OCI-LY3 (cell line): ENCODE measurements around the gene NT5M.

Experiments used
- H2AFZ ChIP-seq: fragments of 200-600, 300-600 bp; shearing (Covaris generic); 2 replicates; pipeline ENCODE4 v1.6.0; 2014; ENCODE audit warnings: antibody characterized with exemption, low read depth, low read length
- H3K27ac ChIP-seq: fragments of 200-600, 300-600 bp; sonication (generic); 2 replicates; pipeline ENCODE4 v1.5.1; 2014; ENCODE audit warnings: mild to moderate bottlenecking, low read length, moderate library complexity, mixed read lengths
- H3K27me3 ChIP-seq: fragments of 200-600, 300-600 bp; sonication (generic); 2 replicates; pipeline ENCODE4 v1.6.1; 2014; ENCODE audit warnings: low read depth, low read length, mixed read lengths
- H3K36me3 ChIP-seq: fragments of 200-600, 300-600 bp; sonication (generic); replicated peaks from 2 replicates; pipeline ENCODE3; 2014; ENCODE audit warnings: low read depth, low read length, mixed read lengths
- H3K4me1 ChIP-seq: fragments of 300-600, 200-600 bp; sonication (generic); 2 replicates; pipeline ENCODE4 v1.6.1; 2014; ENCODE audit warnings: low read length, mixed read lengths
- H3K4me2 ChIP-seq: fragments of 200-600, 300-600 bp; sonication (generic); 2 replicates; pipeline ENCODE4 v1.6.1; 2014; ENCODE audit warnings: low read length, mixed read lengths
- H3K4me3 ChIP-seq: fragments of 300-600, 200-600 bp; sonication (generic); 2 replicates; pipeline ENCODE4 v1.5.1; 2014; ENCODE audit warnings: antibody characterized with exemption, mild to moderate bottlenecking, low read length, moderate library complexity
- H3K79me2 ChIP-seq: fragments of 300-600, 200-600 bp; shearing (Covaris generic); 2 replicates; pipeline ENCODE4 v1.6.1; 2014; ENCODE audit warnings: mild to moderate bottlenecking, low read length, mixed read lengths
- H3K9ac ChIP-seq: fragments of 300-600, 200-600 bp; shearing (Covaris generic); 2 replicates; pipeline ENCODE4 v1.6.0; 2014; ENCODE audit warnings: mild to moderate bottlenecking, low read length, moderate library complexity
- H3K9me3 ChIP-seq: fragments of 200-600, 300-600 bp; shearing (Covaris generic); 2 replicates; pipeline ENCODE4 v1.6.1; 2014; ENCODE audit warnings: low read length, mixed read lengths; ENCODE audit not compliant: insufficient read depth
- H4K20me1 ChIP-seq: fragments of 200-600, 300-600 bp; sonication (generic); 2 replicates; pipeline ENCODE4 v1.6.1; 2016; ENCODE audit warnings: low read length, mixed read lengths; ENCODE audit not compliant: insufficient read depth
- CTCF ChIP-seq: fragments of 200-600, 300-600 bp; sonication (generic); IDR thresholded peaks from 2 replicates; pipeline ENCODE4 v1.5.1; 2014; ENCODE audit warnings: antibody characterized with exemption, low read length, low read depth
- EZH2phosphoT487 ChIP-seq: fragments of 200-600 bp; shearing (Covaris generic); IDR thresholded peaks from 2 replicates; pipeline ENCODE4 v1.6.1; 2018; ENCODE audit warnings: antibody characterized with exemption, mixed run types, low read depth

Gene NT5M

DNA sequence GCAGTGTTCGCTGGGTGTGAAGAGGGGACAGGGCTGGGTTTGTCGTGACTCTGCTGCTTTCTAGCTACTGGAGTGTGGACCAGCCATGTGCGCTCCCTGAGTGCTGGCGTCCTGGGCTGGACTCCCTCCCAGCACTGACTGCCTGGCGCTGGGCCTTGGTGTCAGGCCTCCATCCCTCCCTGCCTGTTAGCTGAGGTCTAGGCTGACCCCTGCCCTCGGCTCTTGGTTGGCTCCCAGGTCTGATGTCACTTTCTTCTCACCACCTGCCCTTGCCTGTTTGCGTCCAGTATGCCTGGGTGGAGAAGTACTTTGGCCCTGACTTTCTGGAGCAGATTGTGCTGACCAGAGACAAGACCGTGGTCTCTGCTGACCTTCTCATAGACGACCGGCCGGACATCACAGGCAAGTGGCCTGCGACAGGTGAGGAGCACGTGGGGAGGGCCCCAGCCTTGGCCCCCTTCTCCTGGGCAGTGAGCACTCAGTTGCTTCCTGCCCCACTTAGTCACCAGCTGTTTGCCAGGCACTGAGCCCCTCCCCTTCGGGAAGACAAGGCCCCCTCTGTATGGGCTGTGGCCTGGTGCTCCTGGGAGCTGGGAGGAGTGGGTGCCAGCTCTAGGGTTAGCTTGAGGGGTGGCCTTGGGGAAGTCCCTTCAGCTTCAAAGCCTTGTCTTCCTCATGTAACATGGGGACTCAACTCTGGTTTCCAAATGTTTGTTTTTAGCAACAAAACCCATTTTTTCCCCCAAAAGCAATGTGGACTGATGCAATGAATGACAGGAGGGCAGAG is 41.5 kb downstream of the NT5M start:
- no peak overlapping the region for H3K27ac ChIP-seq
- H3K79me2 ChIP-seq = no peaks in the 10 kb centered on the region
- TF ChIP-seq EZH2phosphoT487 = no peak
- H3K9ac ChIP-seq = no peak overlapping the region
- no peaks in the 10 kb centered on the region for H3K27me3 ChIP-seq
- no peaks in the 10 kb centered on the region for H3K4me1 ChIP-seq
- H3K9me3 ChIP-seq = no peaks in the 10 kb centered on the region
- no peaks in the 10 kb centered on the region for H4K20me1 ChIP-seq
- H2AFZ ChIP-seq = no peak overlapping the region
- H3K4me2 ChIP-seq = no peak overlapping the region
- no peak overlapping the region for H3K4me3 ChIP-seq
- H3K36me3 ChIP-seq = no peaks in the 10 kb centered on the region

GRCh38 chr17:17345294-17345597 is 42.1 kb downstream of the NT5M start:
- TF ChIP-seq CTCF = no peak
- TF ChIP-seq EZH2phosphoT487 = no peak
- H2AFZ ChIP-seq = no peak overlapping the region
- H3K79me2 ChIP-seq = no peaks in the 10 kb centered on the region
- no peak overlapping the region for H3K9ac ChIP-seq
- H3K27me3 ChIP-seq = no peaks in the 10 kb centered on the region
- H4K20me1 ChIP-seq = no peaks in the 10 kb centered on the region
- no peaks in the 10 kb centered on the region for H3K4me1 ChIP-seq
- no peak overlapping the region for H3K27ac ChIP-seq
- H3K36me3 ChIP-seq = no peaks in the 10 kb centered on the region
- no peak overlapping the region for H3K4me2 ChIP-seq
- no peaks in the 10 kb centered on the region for H3K9me3 ChIP-seq
- no peak overlapping the region for H3K4me3 ChIP-seq

DNA sequence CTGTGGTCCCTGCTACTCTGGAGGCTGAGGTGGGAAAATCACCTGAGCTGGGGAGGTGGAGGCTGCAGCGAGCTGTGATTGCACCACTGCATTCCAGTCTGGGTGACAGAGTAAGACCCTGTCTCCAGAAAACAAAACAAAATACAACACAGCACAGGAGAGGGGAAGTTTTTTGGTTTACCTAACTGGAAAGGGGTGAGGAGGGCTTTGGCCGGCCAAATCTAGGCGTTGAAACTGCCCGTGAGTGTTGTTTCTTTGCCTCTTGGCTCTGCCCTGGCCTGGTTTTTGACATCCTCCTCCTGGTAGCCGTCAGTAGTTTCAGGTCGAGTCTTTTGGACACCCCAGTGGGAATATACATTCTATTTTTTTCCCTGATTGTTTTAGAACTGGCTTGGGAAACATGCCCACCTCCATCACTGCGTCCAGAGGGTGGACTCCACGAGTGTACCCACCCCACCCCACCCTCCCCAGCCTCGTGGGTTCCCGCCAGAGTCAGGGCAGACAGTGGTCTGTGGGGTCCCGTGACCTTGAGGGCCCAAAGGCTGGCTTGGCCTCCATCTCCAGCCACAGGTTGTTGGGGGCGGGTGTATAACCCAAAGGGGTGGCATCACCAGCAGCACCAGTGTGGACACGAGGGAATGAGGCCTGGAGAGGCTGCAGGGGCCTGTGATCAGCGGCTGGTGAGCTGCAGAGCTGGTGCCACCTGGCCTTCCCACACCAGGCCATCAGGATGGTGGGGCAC is 42.7 kb downstream of the NT5M start:
- H3K4me2 ChIP-seq = no peak overlapping the region
- no peaks in the 10 kb centered on the region for H3K4me1 ChIP-seq
- H3K4me3 ChIP-seq = no peak overlapping the region
- no peaks in the 10 kb centered on the region for H3K27me3 ChIP-seq
- H3K36me3 ChIP-seq = no peaks in the 10 kb centered on the region
- H3K9me3 ChIP-seq = no peaks in the 10 kb centered on the region
- no peaks in the 10 kb centered on the region for H4K20me1 ChIP-seq
- no peak for TF ChIP-seq CTCF
- TF ChIP-seq EZH2phosphoT487 = no peak
- H3K27ac ChIP-seq = no peak overlapping the region
- H2AFZ ChIP-seq = no peak overlapping the region
- H3K9ac ChIP-seq = no peak overlapping the region
- H3K79me2 ChIP-seq = no peaks in the 10 kb centered on the region

- H4K20me1 ChIP-seq = no peaks in the 10 kb centered on the region
- no peaks in the 10 kb centered on the region for H3K9me3 ChIP-seq
- no peaks in the 10 kb centered on the region for H3K4me1 ChIP-seq
- H3K4me3 ChIP-seq = no peak overlapping the region
- no peak overlapping the region for H3K4me2 ChIP-seq
- TF ChIP-seq CTCF = no peak
- H3K9ac ChIP-seq = no peak overlapping the region
- H3K79me2 ChIP-seq = no peaks in the 10 kb centered on the region
- H3K27me3 ChIP-seq = no peaks in the 10 kb centered on the region
- H3K27ac ChIP-seq = no peak overlapping the region
- no peaks in the 10 kb centered on the region for H3K36me3 ChIP-seq
- H2AFZ ChIP-seq = no peak overlapping the region
Observed at GRCh38 chr17:17346428-17347233, 43.5 kb downstream of the NT5M start.
